Measurements from ENCODE around the gene B4GALT6. TPM values are rescaled to one million over a fixed set of nuclear protein-coding genes. Genes with fewer than 3 reads are reported as not detected.

B4GALT6 gene
- total RNA-seq, 2 donors from 2014 or later: 0.95 to 3.0 TPM

DNA sequence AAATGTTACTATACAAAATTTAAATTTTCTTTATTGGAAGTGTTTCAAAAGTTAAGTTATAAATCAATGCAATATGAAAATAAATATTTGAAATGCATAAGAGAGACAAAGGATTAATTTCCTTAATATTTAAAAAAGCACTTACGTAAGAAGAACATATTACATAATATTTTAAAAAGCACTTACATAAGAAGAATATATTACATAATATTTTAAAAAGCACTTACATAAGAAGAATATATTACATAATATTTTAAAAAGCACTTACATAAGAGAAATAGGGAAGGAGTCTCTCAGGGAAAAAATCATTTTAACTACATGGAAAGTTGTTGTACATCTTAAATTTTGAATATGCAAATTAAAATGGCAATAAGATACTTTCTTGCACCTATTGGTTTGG is 17.4 kb upstream of the B4GALT6 start:
- no peak for TF ChIP-seq CTCF (IDR thresholded peaks at IDR 0.05)
- Histone ChIP-seq H3K4me3 (no peak overlapping the region), H3K27me3 (replicated peaks; ENCODE audit: insufficient read depth) (no peaks in the 10 kb centered on the region), H3K4me1 (ENCODE audit: control insufficient read depth in 1 of 2, low read depth in 2 of 2) (no peaks in the 10 kb centered on the region), H3K9me3 (no peaks in the 10 kb centered on the region), H3K27ac (no peak overlapping the region), H3K36me3 (no peaks in the 10 kb centered on the region)
- ATAC-seq (ENCODE audit: insufficient number of reproducible peaks, low FRiP score, low read depth): no peak
- no peak for DNase-seq (ENCODE audit: low spot score)

GRCh38 chr18:31700990-31701389 is 16.6 kb upstream of the B4GALT6 start:
- ATAC-seq (ENCODE audit: insufficient number of reproducible peaks, low FRiP score, low read depth) (no peak), DNase-seq (ENCODE audit: low spot score) (no peak)
- no peaks in the 10 kb centered on the region for H3K9me3 ChIP-seq
- H3K36me3 ChIP-seq: no peaks in the 10 kb centered on the region
- no peak overlapping the region for H3K27ac ChIP-seq
- H3K4me3 ChIP-seq: no peak overlapping the region
- no peaks in the 10 kb centered on the region for H3K4me1 ChIP-seq (ENCODE audit: control insufficient read depth in 1 of 2, low read depth in 2 of 2)
- no peaks in the 10 kb centered on the region for H3K27me3 ChIP-seq (replicated peaks; ENCODE audit: insufficient read depth)
- no peak for TF ChIP-seq CTCF (IDR thresholded peaks at IDR 0.05)

GRCh38 chr18:31697351-31698298 is 13.2 kb upstream of the B4GALT6 start:
- no peak overlapping the region for H3K27ac ChIP-seq
- no peaks in the 10 kb centered on the region for H3K27me3 ChIP-seq (replicated peaks; ENCODE audit: insufficient read depth)
- no peaks in the 10 kb centered on the region for H3K36me3 ChIP-seq
- H3K9me3 ChIP-seq: no peaks in the 10 kb centered on the region
- no peak for ATAC-seq (ENCODE audit: insufficient number of reproducible peaks, low FRiP score, low read depth)
- DNase-seq (ENCODE audit: low spot score): no peak
- H3K4me3 ChIP-seq: no peak overlapping the region
- TF ChIP-seq CTCF (IDR thresholded peaks at IDR 0.05): no peak
- no peaks in the 10 kb centered on the region for H3K4me1 ChIP-seq (ENCODE audit: control insufficient read depth in 1 of 2, low read depth in 2 of 2)

DNA sequence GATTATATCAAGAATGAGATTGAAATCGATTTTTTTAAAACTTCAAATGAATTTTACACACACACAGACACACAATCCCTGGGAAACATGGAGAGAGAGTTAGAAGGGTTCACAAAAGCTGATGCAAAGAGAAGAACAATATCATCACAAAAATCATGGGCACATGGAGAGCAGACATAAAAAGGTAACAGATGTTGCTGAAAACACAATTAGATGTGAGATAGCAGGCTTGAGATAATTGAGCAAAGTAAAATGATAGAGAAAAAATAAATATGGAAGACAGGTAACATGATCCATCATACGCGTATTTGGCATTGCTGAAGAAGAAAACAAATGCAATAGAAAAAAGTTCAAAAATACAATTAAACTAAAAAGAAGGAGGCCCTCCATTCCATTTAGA is 11.6 kb upstream of the B4GALT6 start:
- H3K36me3 ChIP-seq: no peaks in the 10 kb centered on the region
- no peak overlapping the region for H3K4me3 ChIP-seq
- no peaks in the 10 kb centered on the region for H3K9me3 ChIP-seq
- no peaks in the 10 kb centered on the region for H3K4me1 ChIP-seq (ENCODE audit: control insufficient read depth in 1 of 2, low read depth in 2 of 2)
- no peak for DNase-seq (ENCODE audit: low spot score)
- no peak for TF ChIP-seq CTCF (IDR thresholded peaks at IDR 0.05)
- ATAC-seq (ENCODE audit: insufficient number of reproducible peaks, low FRiP score, low read depth): no peak
- no peaks in the 10 kb centered on the region for H3K27me3 ChIP-seq (replicated peaks; ENCODE audit: insufficient read depth)
- H3K27ac ChIP-seq: no peak overlapping the region

GRCh38 chr18:31694297-31694696 is 9.9 kb upstream of the B4GALT6 start:
- Histone ChIP-seq H3K4me1 (ENCODE audit: control insufficient read depth in 1 of 2, low read depth in 2 of 2) (no peaks in the 10 kb centered on the region), H3K9me3 (no peaks in the 10 kb centered on the region), H3K36me3 (no peaks in the 10 kb centered on the region), H3K4me3 (no peak overlapping the region), H3K27me3 (replicated peaks; ENCODE audit: insufficient read depth) (no peaks in the 10 kb centered on the region), H3K27ac (no peak overlapping the region)
- DNase-seq (ENCODE audit: low spot score) (no peak), ATAC-seq (ENCODE audit: insufficient number of reproducible peaks, low FRiP score, low read depth) (no peak)
- TF ChIP-seq CTCF (IDR thresholded peaks at IDR 0.05): no peak
